Upper lobe of right lung (tissue), 1 donor: ENCODE results near the gene DRD2. TPM values are rescaled to one million over a fixed set of nuclear protein-coding genes. Genes with fewer than 3 reads are reported as not detected.
"Not testable (repeated sequence)": the region's sequence is repeated elsewhere in the genome, so short reads cannot be mapped to it uniquely, and the experiment has no call there.

Experiments used
- ATAC-seq: fragments of 200-7000 bp; cut with Tn5 transposase; one replicate; pipeline ENCODE4 v1.9.1; 2020; ENCODE audit warnings: mild to moderate bottlenecking, moderate library complexity
- DNase-seq: peaks from one replicate; pipeline ENCODE4 v3.0.0-alpha.2; 2020
- H3K27ac ChIP-seq: fragments of 200-600 bp; one replicate; pipeline ENCODE4 v1.8.0; 2022
- H3K27me3 ChIP-seq: fragments of 200-600 bp; one replicate; pipeline ENCODE4 v1.8.0; 2022; ENCODE audit warnings: mild to moderate bottlenecking
- H3K36me3 ChIP-seq: fragments of 200-600 bp; one replicate; pipeline ENCODE4 v1.8.0; 2022
- H3K4me1 ChIP-seq: fragments of 200-600 bp; one replicate; pipeline ENCODE4 v1.8.0; 2022
- H3K4me3 ChIP-seq: fragments of 200-600 bp; one replicate; pipeline ENCODE4 v1.8.0; 2022; ENCODE audit warnings: mild to moderate bottlenecking
- H3K9me3 ChIP-seq: fragments of 200-600 bp; one replicate; pipeline ENCODE4 v1.8.0; 2022
- CTCF ChIP-seq: fragments of 200-600 bp; IDR thresholded peaks from one replicate; pipeline ENCODE4 v1.8.0; 2022; ENCODE audit warnings: antibody characterized with exemption
- intact Hi-C: fragments of 100-400 bp; cut with DNase I; formaldehyde crosslinking; loops from one replicate; pipeline ENCODE4 v1.11.0; 2022
- long read RNA-seq: library from polyadenylated mRNA; unstranded; transcript quantifications from one replicate; pipeline ENCODE4 v2.0.0, GENCODE V29; 2021
- total RNA-seq: library from RNA; stranded (reverse); fragmentation: NEBNext Ultra II Directional; extraction: Animal tissue kit (Norgen Biotek cat#: 25700); gene quantifications from one replicate; pipeline ENCODE4 v1.2.1, GENCODE V29; 2021
- donor health status: DM: no; HTN: yes; CAD: no; lungs with severe emphysema.

The DRD2 gene
- not detected for total RNA-seq
- long read RNA-seq = 0 reads

DNA sequence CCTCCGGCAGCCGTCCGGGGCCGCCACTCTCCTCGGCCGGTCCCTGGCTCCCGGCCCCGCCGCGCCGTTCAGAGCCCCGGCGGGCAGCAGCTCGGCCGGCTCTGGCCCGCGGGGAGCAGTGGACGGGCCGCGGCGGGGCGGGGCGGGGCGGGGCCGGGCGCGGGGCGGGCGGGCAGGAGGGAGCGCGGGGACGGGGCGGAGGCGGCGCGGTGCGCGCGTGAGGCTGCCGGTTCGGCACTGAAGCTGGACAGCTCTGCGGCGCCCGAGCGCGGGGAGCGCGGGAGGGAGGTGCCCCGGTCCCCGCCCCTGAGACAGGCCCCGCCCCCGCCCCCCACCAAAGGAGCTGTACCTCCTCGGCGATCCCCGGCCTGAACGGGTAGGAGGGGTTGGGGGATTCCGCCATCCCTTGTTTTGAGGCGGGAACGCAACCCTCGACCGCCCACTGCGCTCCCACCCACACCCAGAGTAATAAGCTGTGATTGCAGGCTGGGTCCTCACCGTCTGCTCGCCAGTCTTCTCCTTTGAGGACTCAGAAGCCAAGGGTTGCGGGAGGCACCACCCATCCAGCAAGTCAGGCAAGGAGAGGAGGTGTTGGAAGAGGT lies at the start of gene DRD2:
Gene DRD2, minus strand, starts transcription at position 239 of the 602 bp plus-strand sequence. CDS start 50,747 bp downstream, outside the sequence.
- Histone ChIP-seq H3K27me3 (peaks cover 84% of the 10 kb centered on the region), H3K4me3 (no peak within 1 kb of the TSS), H3K9me3 (no peaks in the 10 kb centered on the region), H3K27ac (no peak within 1 kb of the TSS), H3K36me3 (no peaks in the 10 kb centered on the region), H3K4me1 (no peaks in the 10 kb centered on the region)
- ATAC-seq (no peak), DNase-seq (no peak)
- intact Hi-C loops = no loop called here
- no peak for TF ChIP-seq CTCF

DNA sequence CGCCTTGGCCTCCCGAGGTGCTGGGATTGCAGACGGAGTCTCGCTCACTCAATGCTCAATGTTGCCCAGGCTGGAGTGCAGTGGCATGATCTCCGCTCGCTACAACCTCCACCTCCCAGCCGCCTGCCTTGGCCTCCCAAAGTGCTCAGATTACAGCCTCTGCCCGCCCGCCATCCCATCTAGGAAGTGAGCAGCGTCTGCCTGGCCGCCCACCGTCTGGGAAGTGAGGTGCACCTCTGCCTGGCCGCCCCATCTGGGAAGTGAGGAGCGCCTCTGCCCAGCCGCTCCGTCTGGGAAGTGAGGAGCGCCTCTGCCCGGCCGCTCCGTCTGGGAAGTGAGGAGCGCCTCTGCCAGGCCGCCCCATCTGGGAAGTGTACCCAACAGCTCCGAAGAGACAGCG lies 48.7 kb upstream of the DRD2 start:
- ATAC-seq, DNase-seq, intact Hi-C loops, H3K4me1 ChIP-seq, H3K9me3 ChIP-seq, H3K27me3 ChIP-seq, H3K27ac ChIP-seq, H3K36me3 ChIP-seq, H3K4me3 ChIP-seq: not testable (repeated sequence)

- ATAC-seq (no peak), DNase-seq (no peak)
- no peak for TF ChIP-seq CTCF
- H3K36me3 ChIP-seq = no peaks in the 10 kb centered on the region
- H3K4me1 ChIP-seq = no peaks in the 10 kb centered on the region
- intact Hi-C loops = no loop called here
- H3K27me3 ChIP-seq = peaks cover 5% of the 10 kb centered on the region
- H3K9me3 ChIP-seq = no peaks in the 10 kb centered on the region
- H3K4me3 ChIP-seq = no peak overlapping the region
- H3K27ac ChIP-seq = no peak overlapping the region
These were observed 46.7 kb upstream of the DRD2 start for GRCh38 chr11:113521737-113522517.

DNA sequence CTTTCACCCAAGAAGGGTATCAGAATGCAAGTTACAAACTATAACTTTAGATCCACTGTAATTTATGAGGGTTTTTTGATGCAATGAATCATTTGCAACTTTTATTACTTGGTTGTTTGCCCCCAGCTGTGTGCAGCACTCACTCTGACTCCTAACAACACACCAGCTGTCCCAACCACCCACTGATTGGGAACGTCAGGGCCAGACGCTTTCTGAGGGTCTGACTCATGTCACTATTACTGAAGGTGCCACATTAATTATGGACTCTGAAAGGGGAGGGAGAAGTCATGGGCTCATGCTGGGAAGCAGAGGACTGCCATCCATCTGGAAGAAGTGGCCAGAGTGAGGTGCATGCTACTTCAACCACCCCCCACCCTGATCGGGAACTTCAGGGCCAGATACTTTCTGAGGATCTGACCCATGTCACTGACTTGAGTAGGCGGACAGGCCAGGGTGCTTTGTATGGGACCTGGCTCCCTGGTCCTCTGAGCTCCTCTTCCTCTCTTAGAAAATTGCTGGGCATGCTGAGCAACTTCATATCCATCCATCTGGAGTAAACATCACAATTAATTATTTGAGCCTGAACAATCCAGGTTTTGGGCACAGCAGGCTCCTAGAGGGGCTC lies 44.9 kb upstream of the DRD2 start:
- no peaks in the 10 kb centered on the region for H3K9me3 ChIP-seq
- H3K27me3 ChIP-seq = peaks cover 5% of the 10 kb centered on the region
- no peak overlapping the region for H3K27ac ChIP-seq
- DNase-seq (no peak), ATAC-seq (peak; percentile 13)
- H3K4me3 ChIP-seq = no peak overlapping the region
- no peaks in the 10 kb centered on the region for H3K36me3 ChIP-seq
- intact Hi-C loops = no loop called here
- TF ChIP-seq CTCF = no peak
- H3K4me1 ChIP-seq = no peaks in the 10 kb centered on the region

- Histone ChIP-seq H3K4me3 (no peak overlapping the region), H3K27me3 (peaks cover 5% of the 10 kb centered on the region), H3K36me3 (no peaks in the 10 kb centered on the region), H3K4me1 (no peaks in the 10 kb centered on the region), H3K9me3 (no peaks in the 10 kb centered on the region), H3K27ac (no peak overlapping the region)
- no peak for DNase-seq
- TF ChIP-seq CTCF = no peak
- intact Hi-C loops = no loop called here
- ATAC-seq = no peak
These were observed 43.7 kb upstream of the DRD2 start for GRCh38 chr11:113518716-113519495.
